Cardiac fibroblast (primary cell): Measurements from ENCODE around the gene RSPO3.

Experiments
- DNase-seq, 2 donors: peaks; one replicate each; pipeline versions ENCODE4 v3.0.0 to v3.0.0-alpha.2; 2010; ENCODE audit warnings: low read depth in 2 of 2
- H3K4me3 ChIP-seq, 2 donors: replicated peaks in 1 of 2; 1 replicate in 1 of 2; 2 replicates in 1 of 2; pipeline ENCODE4 v1.5.1; 2011; ENCODE audit warnings: low read depth in 2 of 2, low read length in 2 of 2, mild to moderate bottlenecking in 2 of 2, moderate library complexity in 1 of 2
- CTCF ChIP-seq: IDR thresholded peaks from one replicate; pipeline ENCODE4 v1.5.1; 2011; ENCODE audit warnings: low read depth, mild to moderate bottlenecking, low read length, inconsistent platforms

RSPO3 gene

DNA sequence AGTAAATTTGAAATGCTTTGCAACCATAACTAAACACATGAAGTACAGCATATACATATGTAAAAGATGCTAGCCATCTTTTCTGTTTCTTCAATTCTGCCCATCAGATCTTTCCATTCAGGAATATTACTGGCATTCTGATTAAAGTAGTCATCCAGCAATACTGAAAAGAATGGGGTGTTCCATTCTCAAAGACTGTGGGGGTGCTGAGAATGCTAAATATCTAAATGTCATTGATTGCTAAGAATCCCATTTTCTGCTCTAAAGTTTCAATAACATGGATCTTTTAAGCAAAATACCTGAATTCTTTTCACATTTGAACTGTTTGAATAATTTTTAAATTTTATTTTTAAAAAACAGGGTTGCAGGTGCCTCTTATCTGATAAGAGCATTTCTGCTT is 6.2 kb downstream of the RSPO3 start:
- H3K4me3 ChIP-seq: no peak overlapping the region
- TF ChIP-seq CTCF: no peak
- DNase-seq: no peak

GRCh38 chr6:127128066-127128465 is 9.6 kb downstream of the RSPO3 start:
- DNase-seq: no peak
- H3K4me3 ChIP-seq: no peak overlapping the region
- TF ChIP-seq CTCF: no peak

DNA sequence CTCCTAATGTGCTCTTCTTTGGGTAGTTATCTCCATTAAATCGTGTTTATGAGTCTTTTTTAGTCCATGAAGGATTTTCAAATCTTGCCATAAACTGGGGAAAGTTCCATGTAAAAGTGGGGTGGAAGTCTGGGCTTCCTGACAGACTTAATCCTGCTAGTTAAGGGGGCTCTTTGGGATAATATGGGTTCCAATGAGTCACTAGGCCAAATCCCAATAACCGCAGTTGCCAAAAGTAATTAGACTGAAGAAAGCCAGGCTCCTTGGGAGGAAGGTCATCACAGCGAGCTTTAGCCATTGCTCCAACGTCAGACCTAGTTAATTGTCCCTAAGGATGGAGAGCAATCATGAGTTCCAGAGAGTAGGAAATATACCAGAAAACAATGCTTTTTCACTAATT is 10.8 kb downstream of the RSPO3 start:
- no peak overlapping the region for H3K4me3 ChIP-seq
- no peak for TF ChIP-seq CTCF
- no peak for DNase-seq

- TF ChIP-seq CTCF: no peak
- no peak for DNase-seq
Observed at GRCh38 chr6:127131275-127131674, 12.8 kb downstream of the RSPO3 start.

GRCh38 chr6:127131772-127132376 is 13.4 kb downstream of the RSPO3 start:
- no peak overlapping the region for H3K4me3 ChIP-seq
- TF ChIP-seq CTCF: no peak
- DNase-seq: no peak

More at GRCh38 chr6:127131275-127131674, 12.8 kb downstream of the RSPO3 start:
- no peak overlapping the region for H3K4me3 ChIP-seq

DNA sequence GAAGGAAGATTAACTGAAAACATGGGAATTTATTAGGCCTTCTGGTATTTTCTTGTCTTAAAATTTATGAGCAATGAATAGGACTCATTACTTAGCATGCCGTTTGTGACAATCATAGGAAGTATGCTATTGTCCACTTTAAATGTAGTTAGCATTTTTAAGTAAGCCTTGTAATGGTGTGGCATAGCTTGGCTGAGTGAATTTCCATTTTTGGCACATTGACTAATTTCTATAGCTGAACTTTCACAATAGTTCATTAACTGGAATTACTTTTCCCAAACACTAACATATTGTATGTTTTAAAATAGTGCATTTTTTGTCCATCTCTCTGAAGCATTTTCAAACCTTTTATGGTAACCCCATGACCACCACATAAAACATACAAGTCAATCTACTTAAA is 15.7 kb downstream of the RSPO3 start:
- no peak for DNase-seq
- H3K4me3 ChIP-seq: no peak overlapping the region
- no peak for TF ChIP-seq CTCF

GRCh38 chr6:127136786-127137185 is 18.3 kb downstream of the RSPO3 start:
- no peak overlapping the region for H3K4me3 ChIP-seq
- no peak for DNase-seq
- no peak for TF ChIP-seq CTCF
